HTR-8/SVneo (cell line): ENCODE data around the gene ARHGEF38.
A peak's percentile ranks its signal among the peaks of the same experiment; 100 is the strongest.

Experiments used
- DNase-seq: peaks from one replicate; pipeline ENCODE4 v3.0.0; 2011; ENCODE audit warnings: low spot score, mixed read lengths; ENCODE audit not compliant: insufficient read length
- FAIRE-seq: peaks from 2 replicates; lab custom pipeline; 2011; peaks lifted over from hg19 to GRCh38; lab: Jason Lieb, UNC

The ARHGEF38 gene

GRCh38 chr4:105551965-105552746 lies at the start of gene ARHGEF38:
Gene ARHGEF38 (plus strand): TSS chr4:105552620. CDS start chr4:105552766, 146 bp downstream.
- DNase-seq (no peak), FAIRE-seq (no peak)

- no peak for DNase-seq
- FAIRE-seq = no peak
These were observed 48.9 kb upstream of the ARHGEF38 start for GRCh38 chr4:105503484-105503883.

- no peak for FAIRE-seq
- no peak for DNase-seq
These were observed 47.7 kb upstream of the ARHGEF38 start for GRCh38 chr4:105504744-105505143.

GRCh38 chr4:105509291-105509690 lies 43.1 kb upstream of the ARHGEF38 start:
- DNase-seq (no peak), FAIRE-seq (no peak)

- no peak for FAIRE-seq
- no peak for DNase-seq
These were observed 42.7 kb upstream of the ARHGEF38 start for GRCh38 chr4:105509714-105510113.

- DNase-seq (no peak), FAIRE-seq (no peak)
These were observed 42.2 kb upstream of the ARHGEF38 start for GRCh38 chr4:105510245-105510644.

GRCh38 chr4:105520819-105521790 lies 31.3 kb upstream of the ARHGEF38 start:
- DNase-seq (peak; percentile 14), FAIRE-seq (no peak)

- no peak for DNase-seq
- no peak for FAIRE-seq
These were observed 25.8 kb upstream of the ARHGEF38 start for GRCh38 chr4:105526656-105527055.

- FAIRE-seq (no peak), DNase-seq (no peak)
These were observed 25.3 kb upstream of the ARHGEF38 start for GRCh38 chr4:105527081-105527480.

GRCh38 chr4:105536601-105537000 lies 15.8 kb upstream of the ARHGEF38 start:
- FAIRE-seq = no peak
- no peak for DNase-seq

- FAIRE-seq (no peak), DNase-seq (no peak)
These were observed 11.0 kb upstream of the ARHGEF38 start for GRCh38 chr4:105541420-105541819.

GRCh38 chr4:105542039-105542438 lies 10.4 kb upstream of the ARHGEF38 start:
- FAIRE-seq (no peak), DNase-seq (no peak)

GRCh38 chr4:105543346-105543745 lies 9.1 kb upstream of the ARHGEF38 start:
- DNase-seq (no peak), FAIRE-seq (no peak)

- DNase-seq (no peak), FAIRE-seq (no peak)
These were observed 8.5 kb upstream of the ARHGEF38 start for GRCh38 chr4:105543881-105544280.

GRCh38 chr4:105544520-105545286 lies 7.7 kb upstream of the ARHGEF38 start:
- no peak for DNase-seq
- FAIRE-seq = no peak

GRCh38 chr4:105546086-105546485 lies 6.3 kb upstream of the ARHGEF38 start:
- DNase-seq = no peak
- no peak for FAIRE-seq

- FAIRE-seq = no peak
- DNase-seq = no peak
These were observed 4.7 kb upstream of the ARHGEF38 start for GRCh38 chr4:105547769-105548168.

GRCh38 chr4:105548483-105548882 lies 3.9 kb upstream of the ARHGEF38 start:
- FAIRE-seq (no peak), DNase-seq (no peak)

- no peak for DNase-seq
- no peak for FAIRE-seq
These were observed 1.8 kb upstream of the ARHGEF38 start for GRCh38 chr4:105550641-105551040.

GRCh38 chr4:105555409-105555808 lies 3.0 kb downstream of the ARHGEF38 start:
- FAIRE-seq = no peak
- DNase-seq = no peak
